ENCODE measurements around the gene MYO6.

MYO6 gene

GRCh38 chr6:75770844-75771243 is 21.8 kb downstream of the MYO6 start:
- no peak for DNase-seq

DNA sequence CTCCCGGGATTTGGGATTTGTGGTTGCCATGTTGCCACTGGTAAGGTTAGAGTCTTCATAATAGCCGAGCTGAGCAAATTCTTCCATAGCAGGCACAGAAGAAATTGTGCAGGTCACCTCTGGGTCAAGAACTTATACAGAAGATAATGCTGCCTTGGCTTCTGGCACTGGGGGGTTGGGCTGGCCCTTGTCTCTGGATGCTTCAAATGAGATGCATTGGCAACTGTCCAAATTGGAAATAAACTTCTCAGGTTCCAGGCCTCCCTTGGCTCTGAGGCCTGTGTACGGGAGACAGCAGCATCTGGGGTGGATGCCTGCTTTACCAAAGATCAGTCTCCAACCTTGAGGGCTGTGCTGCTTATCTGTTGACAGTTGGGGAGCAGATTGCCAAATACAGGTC is 26.2 kb downstream of the MYO6 start:
- no peak for DNase-seq

DNA sequence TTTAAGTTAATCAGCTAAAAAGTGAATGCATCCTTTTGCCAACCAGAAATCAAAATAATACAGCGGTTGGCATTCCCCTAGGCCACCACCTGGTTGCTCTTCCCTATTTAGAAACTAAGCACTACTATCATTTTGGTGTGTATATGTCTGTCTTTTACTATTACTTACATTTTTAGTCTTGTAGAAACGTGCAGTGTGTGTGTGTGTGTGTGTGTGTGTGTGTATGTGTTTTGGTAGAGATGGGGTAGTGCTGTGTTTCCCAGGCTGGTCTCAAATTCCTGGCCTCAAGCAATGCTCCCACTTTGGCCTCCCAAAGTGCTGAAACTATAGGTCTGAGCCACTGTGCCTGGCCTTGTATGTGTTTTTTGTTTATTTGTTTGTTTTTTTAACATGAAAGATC is 27.4 kb downstream of the MYO6 start:
- DNase-seq, result no peak

DNA sequence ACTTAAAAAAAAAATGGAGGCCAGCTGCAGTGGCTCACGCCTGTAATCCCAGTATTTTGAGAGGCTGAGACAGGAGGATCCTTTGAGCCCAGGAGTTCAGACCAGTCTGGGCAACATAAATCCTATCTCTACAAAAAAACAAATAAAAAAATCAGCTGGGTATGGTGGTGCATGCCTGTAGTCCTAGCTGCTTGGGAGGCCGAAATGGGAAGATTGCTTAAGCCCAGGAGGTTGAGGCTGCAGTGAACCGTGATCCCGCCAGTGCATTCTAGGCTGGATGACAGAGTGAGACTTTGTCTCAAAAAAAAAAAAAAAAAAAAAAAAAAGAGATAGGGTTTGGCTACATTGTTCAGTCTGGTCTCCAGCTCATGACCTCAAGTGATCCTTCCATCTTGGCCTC is 29.7 kb downstream of the MYO6 start:
- DNase-seq, result no peak

GRCh38 chr6:75786152-75786551 is 37.1 kb downstream of the MYO6 start:
- DNase-seq, result no peak

- DNase-seq, result no peak
Observed at GRCh38 chr6:75788894-75789293, 39.9 kb downstream of the MYO6 start.

DNA sequence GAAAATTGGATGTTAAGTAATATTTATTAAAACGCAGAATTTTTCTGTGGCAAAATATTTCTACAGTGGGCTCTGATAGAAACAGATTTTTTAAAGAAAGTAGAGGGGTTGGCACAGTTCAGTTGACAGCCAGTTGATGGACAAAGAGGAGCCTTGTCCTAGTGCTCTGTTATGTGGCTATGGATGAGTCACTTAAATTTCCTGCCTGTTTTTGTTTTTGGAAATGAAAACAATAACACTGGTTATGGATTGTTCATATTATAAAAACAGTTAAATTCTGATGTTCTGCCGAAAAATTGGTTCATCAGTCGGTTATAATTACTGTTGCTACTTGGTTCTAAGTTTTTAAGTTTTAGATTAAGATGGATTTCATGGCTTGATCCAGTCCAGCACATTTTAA is 42.8 kb downstream of the MYO6 start:
- no peak for DNase-seq

- no peak for DNase-seq
Observed at GRCh38 chr6:75794351-75794846, 45.4 kb downstream of the MYO6 start.

DNA sequence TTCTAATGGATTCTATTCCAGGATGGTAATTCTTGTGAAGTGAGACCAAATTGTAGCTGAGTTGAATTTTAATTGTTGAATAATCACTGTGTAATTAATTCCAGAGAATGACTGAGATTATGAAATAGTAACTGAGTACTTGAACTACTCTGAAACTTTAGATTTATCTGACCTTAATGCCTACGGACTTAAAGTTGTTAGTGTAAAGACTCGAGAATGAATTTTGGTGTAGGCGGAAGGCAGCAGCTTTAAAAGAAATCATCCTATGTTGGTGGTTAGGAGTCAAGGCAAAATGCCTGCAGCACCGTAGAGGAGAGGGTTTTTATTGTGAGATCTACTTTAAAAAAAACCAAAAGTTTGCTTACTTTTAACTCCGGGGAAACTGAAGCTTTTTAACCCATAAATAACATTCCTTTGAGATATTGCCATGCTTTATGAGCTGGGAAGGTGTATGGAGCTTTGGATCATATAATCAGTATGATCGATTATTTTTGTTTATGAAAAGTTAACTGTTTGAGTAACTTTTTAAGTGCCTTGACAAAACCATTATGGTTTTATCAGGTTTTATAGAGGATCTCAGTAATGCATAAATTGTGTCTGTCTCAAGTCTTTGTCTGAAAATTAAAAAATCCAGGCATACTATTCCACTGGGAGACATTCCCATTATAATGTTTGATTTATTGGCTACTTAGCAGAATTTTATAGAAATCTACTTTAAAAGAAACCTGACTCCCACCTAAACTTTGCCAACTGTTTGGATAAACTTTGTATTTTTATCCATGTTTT is 46.1 kb downstream of the MYO6 start:
- no peak for DNase-seq

- no peak for DNase-seq
Observed at GRCh38 chr6:75796723-75797122, 47.7 kb downstream of the MYO6 start.

DNA sequence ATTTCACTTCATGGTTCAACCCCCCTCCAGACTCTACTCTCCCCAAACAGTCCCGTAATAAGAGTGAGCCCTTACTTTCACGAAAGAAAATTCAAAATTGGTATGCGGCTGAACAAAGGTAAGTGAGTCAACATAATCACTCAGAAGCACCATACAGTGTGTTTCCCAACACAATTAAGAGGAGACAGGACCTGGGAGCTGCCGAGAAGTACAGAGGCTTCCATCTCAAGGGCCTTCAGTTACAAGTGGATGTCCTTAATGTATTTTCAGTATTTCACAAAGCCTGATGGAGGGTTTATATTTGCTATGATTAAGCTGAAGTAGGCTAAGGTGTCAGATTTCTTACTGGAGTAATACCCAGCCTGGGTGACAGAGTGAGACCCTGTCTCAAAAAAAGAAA is 51.1 kb downstream of the MYO6 start:
- DNase-seq, result no peak

GRCh38 chr6:75800708-75801505 is 51.9 kb downstream of the MYO6 start:
- DNase-seq, result no peak

DNA sequence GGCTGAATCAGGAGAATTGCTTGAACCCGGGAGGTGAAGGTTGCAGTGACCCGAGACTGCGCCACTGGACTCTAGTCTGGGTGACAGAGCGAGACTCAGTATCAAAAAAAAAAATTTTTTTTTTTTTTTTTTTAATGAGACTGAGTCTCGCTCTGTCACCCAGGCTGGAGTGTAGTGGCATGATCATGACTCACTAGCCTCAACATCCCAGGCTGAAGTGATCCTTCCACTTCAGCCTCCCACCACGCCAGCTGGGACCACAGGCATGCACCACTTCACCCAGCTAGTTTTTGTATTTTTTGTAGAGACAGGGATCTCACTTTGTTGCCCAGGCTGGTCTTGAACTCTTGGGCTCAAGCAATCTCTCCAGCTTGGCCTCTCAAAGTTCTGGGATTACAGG is 53.3 kb downstream of the MYO6 start:
- DNase-seq, result no peak

- DNase-seq, result no peak
Observed at GRCh38 chr6:75808507-75808906, 59.5 kb downstream of the MYO6 start.

DNA sequence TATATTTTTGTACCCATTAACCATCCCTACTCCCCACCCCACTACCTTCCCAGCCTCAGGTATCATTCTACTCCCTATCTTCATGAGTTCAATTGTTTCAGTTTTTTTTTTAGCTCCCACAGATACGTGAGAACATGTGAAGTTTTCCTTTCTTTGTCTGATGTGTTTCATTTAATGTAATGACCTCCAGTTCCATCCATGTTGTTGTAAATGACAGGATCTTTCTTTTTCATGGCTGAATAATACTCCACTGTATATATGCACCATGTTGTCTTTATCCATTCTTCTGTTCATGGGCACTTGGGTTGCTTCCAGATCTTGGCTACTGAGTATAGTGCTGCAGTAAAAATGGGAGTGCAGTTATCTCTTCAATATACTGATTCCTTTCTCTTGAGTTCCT is 63.5 kb downstream of the MYO6 start:
- DNase-seq, result no peak

GRCh38 chr6:75813476-75814250 is 64.6 kb downstream of the MYO6 start:
- no peak for DNase-seq

DNA sequence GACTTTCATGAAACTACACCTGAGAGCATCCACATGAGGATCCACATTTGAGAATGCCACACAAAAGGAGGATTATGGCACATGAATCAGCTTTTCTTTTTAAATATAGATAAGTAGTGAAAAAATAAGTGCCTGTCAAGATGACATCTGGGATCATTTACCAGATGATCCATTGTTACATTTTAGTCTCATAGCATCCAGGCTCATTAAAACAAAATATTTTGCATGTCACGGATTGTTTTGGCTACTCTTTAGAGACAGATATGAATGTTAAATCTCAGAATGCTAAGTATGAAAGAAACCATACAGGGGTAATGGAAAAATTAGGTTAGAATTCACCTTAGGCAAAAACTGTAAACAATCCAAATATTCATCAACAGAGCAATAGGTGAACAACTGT is 66.7 kb downstream of the MYO6 start:
- no peak for DNase-seq

GRCh38 chr6:75818098-75818855 is 69.2 kb downstream of the MYO6 start:
- no peak for DNase-seq

- no peak for DNase-seq
Observed at GRCh38 chr6:75819776-75820487, 70.9 kb downstream of the MYO6 start.

DNA sequence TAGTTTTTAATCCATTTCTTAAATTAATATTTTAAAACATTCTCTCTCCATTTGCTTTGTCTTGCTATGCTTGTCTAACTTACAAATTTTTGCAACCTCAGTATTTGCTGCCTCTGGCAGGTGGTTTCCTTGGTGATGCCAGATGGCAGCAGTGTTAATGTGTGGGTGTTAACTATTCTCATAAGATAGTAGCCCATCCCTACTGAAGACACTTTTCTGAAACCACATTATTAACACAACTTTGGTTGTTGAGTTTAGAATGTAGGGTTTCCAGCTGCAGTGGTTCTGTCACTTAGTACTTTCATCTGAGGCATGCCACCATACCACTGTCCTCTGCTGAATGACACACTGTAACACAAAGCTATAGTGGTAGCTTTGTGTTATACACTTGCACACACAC is 75.1 kb downstream of the MYO6 start:
- no peak for DNase-seq

DNA sequence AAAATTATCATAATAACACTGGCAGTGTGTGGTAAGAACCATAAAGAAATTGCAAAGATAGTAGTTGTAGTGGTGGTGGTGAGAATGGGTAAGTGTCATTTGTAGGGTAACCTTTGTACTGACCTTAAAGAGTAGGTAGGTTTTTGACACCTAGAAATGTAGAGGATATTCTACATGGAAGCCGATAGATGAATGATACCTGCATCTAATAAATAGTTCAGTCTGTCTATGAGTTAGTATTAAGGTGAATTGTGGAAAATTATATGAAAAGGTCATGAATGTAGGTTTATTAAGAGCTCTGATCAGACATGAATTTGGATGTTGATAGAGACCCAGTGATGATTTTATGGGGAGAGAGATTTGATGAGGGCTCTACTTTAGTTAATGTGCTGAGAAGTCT is 78.1 kb downstream of the MYO6 start:
- no peak for DNase-seq
